ENCODE measurements around the gene PLS1.

DNA sequence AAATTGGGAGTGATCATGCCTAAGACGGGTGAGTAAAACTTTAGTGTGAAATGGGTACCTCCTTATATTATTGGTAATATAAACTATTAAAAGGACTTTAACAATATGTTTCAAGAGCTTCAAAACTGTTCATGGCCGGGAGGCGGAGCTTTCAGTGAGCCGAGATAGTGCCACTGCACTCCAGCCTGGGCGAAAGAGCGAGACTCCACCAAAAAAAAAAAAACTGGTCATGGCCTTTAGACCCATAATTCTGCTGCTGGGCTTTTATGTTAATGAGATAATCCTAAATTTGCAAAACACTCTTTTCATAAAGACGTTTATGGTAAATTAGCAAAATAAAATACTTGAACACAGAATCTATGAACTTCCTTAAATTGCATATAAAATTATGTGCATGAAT is 150.5 kb downstream of the PLS1 start:
- no peak for TF ChIP-seq EP300 (IDR thresholded peaks at IDR 0.05; ENCODE audit: low read depth)
- TF ChIP-seq, protein P1, sequence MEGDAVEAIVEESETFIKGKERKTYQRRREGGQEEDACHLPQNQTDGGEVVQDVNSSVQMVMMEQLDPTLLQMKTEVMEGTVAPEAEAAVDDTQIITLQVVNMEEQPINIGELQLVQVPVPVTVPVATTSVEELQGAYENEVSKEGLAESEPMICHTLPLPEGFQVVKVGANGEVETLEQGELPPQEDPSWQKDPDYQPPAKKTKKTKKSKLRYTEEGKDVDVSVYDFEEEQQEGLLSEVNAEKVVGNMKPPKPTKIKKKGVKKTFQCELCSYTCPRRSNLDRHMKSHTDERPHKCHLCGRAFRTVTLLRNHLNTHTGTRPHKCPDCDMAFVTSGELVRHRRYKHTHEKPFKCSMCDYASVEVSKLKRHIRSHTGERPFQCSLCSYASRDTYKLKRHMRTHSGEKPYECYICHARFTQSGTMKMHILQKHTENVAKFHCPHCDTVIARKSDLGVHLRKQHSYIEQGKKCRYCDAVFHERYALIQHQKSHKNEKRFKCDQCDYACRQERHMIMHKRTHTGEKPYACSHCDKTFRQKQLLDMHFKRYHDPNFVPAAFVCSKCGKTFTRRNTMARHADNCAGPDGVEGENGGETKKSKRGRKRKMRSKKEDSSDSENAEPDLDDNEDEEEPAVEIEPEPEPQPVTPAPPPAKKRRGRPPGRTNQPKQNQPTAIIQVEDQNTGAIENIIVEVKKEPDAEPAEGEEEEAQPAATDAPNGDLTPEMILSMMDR (IDR thresholded peaks at IDR 0.05) = no peak
